WTC11 (cell line): ENCODE results near the gene PADI2. TPM values are rescaled to one million over a fixed set of nuclear protein-coding genes. Genes with fewer than 3 reads are reported as not detected.

Source experiments
- ATAC-seq: fragments of 200-7000 bp; cut with Tn5 transposase; 2 replicates; pipeline ENCODE4 v1.10.0; 2021; ENCODE audit warnings: mild to moderate bottlenecking, moderate library complexity
- CTCF ChIA-PET: fragments of 300-600 bp; sonication (Branson Sonifier 250); formaldehyde crosslinking; loops from one replicate; lab custom pipeline; 2021; ENCODE audit warnings: antibody characterized with exemption; lab: Charles Lee
- POLR2A ChIA-PET: fragments of 350-600 bp; sonication (Branson Sonifier 250); formaldehyde crosslinking; loops from one replicate; lab custom pipeline; 2021; ENCODE audit warnings: antibody characterized with exemption; lab: Charles Lee
- DNase-seq: peaks from one replicate; pipeline ENCODE4 v3.0.0; 2021; ENCODE audit warnings: low spot score
- H3K27ac Mint-ChIP-seq: 2 replicates; pipeline ENCODE4 v1.8.0; 2021; ENCODE audit warnings: mixed read lengths
- H3K27me3 Mint-ChIP-seq: 2 replicates; pipeline ENCODE4 v1.8.0; 2021; ENCODE audit warnings: low read depth, mild to moderate bottlenecking, moderate library complexity, mixed read lengths
- H3K36me3 Mint-ChIP-seq: 2 replicates; pipeline ENCODE4 v1.8.0; 2021; ENCODE audit warnings: mixed read lengths
- H3K4me1 Mint-ChIP-seq: 2 replicates; pipeline ENCODE4 v1.8.0; 2022; ENCODE audit warnings: mixed read lengths
- H3K4me3 Mint-ChIP-seq: 2 replicates; pipeline ENCODE4 v1.8.0; 2021; ENCODE audit warnings: mild to moderate bottlenecking, moderate library complexity, mixed read lengths
- H3K9me3 Mint-ChIP-seq: 2 replicates; pipeline ENCODE4 v1.8.0; 2021; ENCODE audit warnings: mixed read lengths
- ATF6 ChIP-seq: sonication (generic); formaldehyde crosslinking; IDR thresholded peaks from 2 replicates; pipeline ENCODE4 v1.8.1; 2023; ENCODE audit warnings: mild to moderate bottlenecking, missing genetic modification reagents
- CREM ChIP-seq: sonication (generic); formaldehyde crosslinking; IDR thresholded peaks from 2 replicates; pipeline ENCODE4 v1.8.1; 2022; ENCODE audit warnings: mild to moderate bottlenecking, missing genetic modification reagents, moderate library complexity
- E2F4 ChIP-seq: sonication (generic); formaldehyde crosslinking; IDR thresholded peaks from 2 replicates; pipeline ENCODE4 v1.8.1; 2022; ENCODE audit warnings: low read depth, mild to moderate bottlenecking, moderate library complexity, missing genetic modification reagents, borderline replicate concordance
- E2F5 ChIP-seq: sonication (generic); formaldehyde crosslinking; IDR thresholded peaks from 2 replicates; pipeline ENCODE4 v1.8.1; 2022; ENCODE audit warnings: mild to moderate bottlenecking, moderate library complexity, missing genetic modification reagents
- EMX1 ChIP-seq: fragments of 250-450 bp; sonication (Bioruptor Pico); IDR thresholded peaks from 2 replicates; pipeline ENCODE4 v1.8.0; 2021; ENCODE audit warnings: mild to moderate bottlenecking
- FOXP1 ChIP-seq: sonication (generic); formaldehyde crosslinking; IDR thresholded peaks from 2 replicates; pipeline ENCODE4 v1.8.0; 2022; ENCODE audit warnings: missing genetic modification reagents, mild to moderate bottlenecking, moderate library complexity, borderline replicate concordance
- KAT7 ChIP-seq: sonication (generic); formaldehyde crosslinking; IDR thresholded peaks from 2 replicates; pipeline ENCODE4 v1.8.1; 2023; ENCODE audit warnings: missing genetic modification reagents, mild to moderate bottlenecking, borderline replicate concordance
- NFATC4 ChIP-seq: fragments of 250-450 bp; sonication (Bioruptor Pico); IDR thresholded peaks from 2 replicates; pipeline ENCODE4 v1.9.0; 2021; ENCODE audit warnings: mild to moderate bottlenecking
- OVOL2 ChIP-seq: fragments of 250-450 bp; sonication (Bioruptor Pico); IDR thresholded peaks from 2 replicates; pipeline ENCODE4 v1.9.0; 2021; ENCODE audit warnings: mild to moderate bottlenecking, borderline replicate concordance
- RELA ChIP-seq: sonication (generic); formaldehyde crosslinking; IDR thresholded peaks from 2 replicates; pipeline ENCODE4 v1.8.1; 2022; ENCODE audit warnings: missing genetic modification reagents, mild to moderate bottlenecking, borderline replicate concordance
- RORB ChIP-seq: fragments of 250-450 bp; sonication (Bioruptor Pico); IDR thresholded peaks from 2 replicates; pipeline ENCODE4 v1.9.0; 2021; ENCODE audit warnings: mild to moderate bottlenecking
- SMAD3 ChIP-seq: sonication (generic); formaldehyde crosslinking; IDR thresholded peaks from 2 replicates; pipeline ENCODE4 v1.8.0; 2022; ENCODE audit warnings: missing genetic modification reagents, mild to moderate bottlenecking, borderline replicate concordance
- SOX15 ChIP-seq: fragments of 250-450 bp; sonication (Bioruptor Pico); IDR thresholded peaks from 2 replicates; pipeline ENCODE4 v1.9.0; 2021; ENCODE audit warnings: mild to moderate bottlenecking
- TCF7 ChIP-seq: sonication (generic); formaldehyde crosslinking; IDR thresholded peaks from 2 replicates; pipeline ENCODE4 v1.8.0; 2022; ENCODE audit warnings: mild to moderate bottlenecking, low read depth, missing genetic modification reagents, moderate library complexity
- TEAD1 ChIP-seq: sonication (generic); formaldehyde crosslinking; IDR thresholded peaks from 2 replicates; pipeline ENCODE4 v1.8.0; 2022; ENCODE audit warnings: mild to moderate bottlenecking, missing genetic modification reagents
- ZMAT4 ChIP-seq: fragments of 250-450 bp; sonication (Bioruptor Pico); IDR thresholded peaks from 2 replicates; pipeline ENCODE4 v1.9.0; 2021; ENCODE audit warnings: mild to moderate bottlenecking
- ZNF121 ChIP-seq: sonication (generic); formaldehyde crosslinking; IDR thresholded peaks from 2 replicates; pipeline ENCODE4 v1.8.0; 2023; ENCODE audit warnings: missing genetic modification reagents
- ZNF232 ChIP-seq: sonication (generic); formaldehyde crosslinking; IDR thresholded peaks from 2 replicates; pipeline ENCODE4 v1.8.0; 2022; ENCODE audit warnings: mild to moderate bottlenecking, missing genetic modification reagents
- ZNF671 ChIP-seq: fragments of 250-450 bp; sonication (Bioruptor Pico); IDR thresholded peaks from 2 replicates; pipeline ENCODE4 v1.8.0; 2021; ENCODE audit warnings: mild to moderate bottlenecking
- total RNA-seq: library from RNA; stranded (reverse); gene quantifications from 3 replicates; pipeline ENCODE4 v1.2.3, GENCODE V29; 2021

Gene PADI2
- total RNA-seq, 1 experiment from 2014 or later = 3.8 TPM

GRCh38 chr1:17167041-17167785, 48.0 kb upstream of the PADI2 start:
- no peak; the same call in 1 of the 2 replicates for ATAC-seq
- Mint-ChIP-seq H3K4me1 (peaks cover 10% of the 10 kb centered on the region), H3K27ac (no peak overlapping the region), H3K4me3 (no peak overlapping the region), H3K36me3 (no peaks in the 10 kb centered on the region), H3K27me3 (peaks cover 33% of the 10 kb centered on the region), H3K9me3 (no peaks in the 10 kb centered on the region; the same call in 1 of the 2 replicates)
- TF ChIP-seq KAT7 (CRISPR knock-in tag) = no peak
- no peak for TF ChIP-seq NFATC4
- TF ChIP-seq ZNF121 (CRISPR knock-in tag) = no peak
- TF ChIP-seq ZMAT4 (CRISPR knock-in tag) = no peak
- ChIA-PET CTCF (interaction anchor here (0.6 to 1.0 kb wide), 5 partner anchors 29 to 659 kb away, joined by 3 to 5 read pairs (median 3); no protein-coding TSS in a partner anchor), POLR2A (interaction anchor here (0.7 kb wide), 1 partner anchor 49 kb away, joined by 3 read pairs; no protein-coding TSS in a partner anchor)
- DNase-seq = no peak

GRCh38 chr1:17165823-17166222, 46.6 kb upstream of the PADI2 start:
- ATAC-seq (no peak), DNase-seq (no peak)
- Mint-ChIP-seq H3K4me3 (no peak overlapping the region), H3K9me3 (peaks cover 5% of the 10 kb centered on the region), H3K27ac (no peak overlapping the region), H3K36me3 (no peaks in the 10 kb centered on the region), H3K27me3 (peaks cover 33% of the 10 kb centered on the region), H3K4me1 (peaks cover 15% of the 10 kb centered on the region)
- ChIA-PET CTCF (no interaction called here), POLR2A (no interaction called here)
- TF ChIP-seq SMAD3 (CRISPR knock-in tag) = no peak
- TF ChIP-seq TCF7 (CRISPR knock-in tag) = no peak
- TF ChIP-seq EMX1 = no peak
- no peak for TF ChIP-seq OVOL2 (CRISPR knock-in tag)
- TF ChIP-seq TEAD1 (CRISPR knock-in tag) = no peak
- no peak for TF ChIP-seq RORB (CRISPR knock-in tag)
- no peak for TF ChIP-seq SOX15 (CRISPR knock-in tag)
- TF ChIP-seq E2F4 (CRISPR knock-in tag) = no peak
- no peak for TF ChIP-seq FOXP1
- no peak for TF ChIP-seq ATF6 (CRISPR knock-in tag)
- no peak for TF ChIP-seq ZNF671 (CRISPR knock-in tag)
- TF ChIP-seq E2F5 (CRISPR knock-in tag) = no peak
- no peak for TF ChIP-seq RELA (CRISPR knock-in tag)
- no peak for TF ChIP-seq ZNF232 (CRISPR knock-in tag)
- no peak for TF ChIP-seq CREM (CRISPR knock-in tag)
